Activated CD4-positive, alpha-beta memory T cell treated with anti-CD3 and anti-CD28 coated beads for 36 hours (primary cell): ENCODE measurements around the gene C8G. TPM values are rescaled to one million over a fixed set of nuclear protein-coding genes. Genes with fewer than 3 reads are reported as not detected.
A peak's percentile ranks its signal among the peaks of the same experiment; 100 is the strongest.

Experiments used
- CTCF ChIA-PET: fragments of 350-600 bp; sonication (Branson Sonifier 250); formaldehyde crosslinking; loops from one replicate; lab custom pipeline; 2021; ENCODE audit warnings: antibody characterized with exemption, inconsistent platforms; lab: Charles Lee
- POLR2A ChIA-PET: fragments of 350-600 bp; sonication (Branson Sonifier 250); formaldehyde crosslinking; loops from one replicate; lab custom pipeline; 2021; ENCODE audit warnings: antibody characterized with exemption; lab: Charles Lee
- DNase-seq: peaks from one replicate; pipeline ENCODE4 v3.0.0-alpha.2; 2020
- H3K27ac Mint-ChIP-seq: one replicate; pipeline ENCODE4 v1.8.0; 2021; ENCODE audit warnings: mixed read lengths
- H3K27me3 Mint-ChIP-seq: one replicate; pipeline ENCODE4 v1.8.0; 2021; ENCODE audit warnings: mixed read lengths
- H3K36me3 Mint-ChIP-seq: one replicate; pipeline ENCODE4 v1.8.0; 2021; ENCODE audit warnings: mixed read lengths
- H3K4me1 Mint-ChIP-seq: one replicate; pipeline ENCODE4 v1.8.0; 2021; ENCODE audit warnings: low read depth, mixed read lengths
- H3K4me3 Mint-ChIP-seq: one replicate; pipeline ENCODE4 v1.8.0; 2021; ENCODE audit warnings: mild to moderate bottlenecking, mixed read lengths
- H3K9me3 Mint-ChIP-seq: one replicate; pipeline ENCODE4 v1.8.0; 2021; ENCODE audit warnings: mixed read lengths
- intact Hi-C: fragments of 100-400 bp; cut with micrococcal nuclease; formaldehyde crosslinking; loops from one replicate; pipeline ENCODE4 v1.15.1; 2023
- total RNA-seq, 2 experiments: library from RNA; stranded (reverse); gene quantifications; one replicate each; pipeline ENCODE4 v1.2.3, GENCODE V29; 2021

C8G gene
- total RNA-seq, 2 experiments from 2014 or later, result 0.90 to 0.94 TPM

DNA sequence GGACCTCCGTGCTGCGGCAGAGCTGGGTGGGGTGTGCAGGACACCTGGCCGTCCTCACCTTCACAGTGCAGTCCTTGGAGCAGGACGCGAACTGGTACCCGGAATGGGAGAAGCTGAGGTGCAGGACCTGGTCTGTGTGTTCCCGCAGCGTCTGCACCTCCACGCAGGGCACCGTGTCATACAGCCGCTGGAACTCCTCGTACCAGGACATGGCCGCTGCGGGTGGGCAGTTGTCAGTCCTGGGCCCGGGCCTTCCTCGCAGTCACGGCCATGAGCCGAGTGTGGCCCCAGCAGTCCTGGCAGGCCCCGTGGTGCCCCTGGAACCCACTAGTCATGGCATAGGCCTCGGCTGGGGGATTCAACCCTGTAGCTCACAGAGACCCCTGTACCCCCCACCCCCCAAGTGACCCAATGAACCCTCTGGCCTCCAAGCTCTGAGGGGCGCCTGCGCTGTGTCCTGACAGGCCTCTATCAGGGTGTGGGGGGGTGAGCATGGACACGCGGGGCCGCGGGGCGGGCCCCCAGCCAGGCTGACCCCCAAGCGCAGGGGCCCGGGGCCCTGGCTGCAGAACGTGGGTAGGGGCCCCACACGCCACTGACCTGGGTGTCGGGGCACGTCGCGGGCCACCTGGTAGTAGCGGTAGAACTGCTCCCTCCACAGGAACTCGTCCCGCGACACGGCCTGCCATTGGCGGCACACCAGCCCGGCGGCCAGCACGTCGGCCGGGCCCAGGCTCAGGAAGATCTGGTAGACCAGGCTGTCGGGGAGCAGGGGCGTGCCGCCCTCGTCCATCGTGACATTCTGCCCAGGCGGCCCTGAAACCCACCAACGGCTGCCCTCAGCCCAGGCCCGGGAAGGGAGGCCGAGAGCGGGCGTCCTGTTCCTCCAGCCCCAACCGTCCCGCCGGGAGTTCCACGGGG is 1.5 kb upstream of the C8G start:
- H3K36me3 Mint-ChIP-seq, result peaks cover 25% of the 10 kb centered on the region
- intact Hi-C loops, result loop anchor here (1.0 to 10.0 kb wide), 3 partner anchors 61 to 101 kb away; partner anchors contain the start of genes AJM1 and FUT7

DNA sequence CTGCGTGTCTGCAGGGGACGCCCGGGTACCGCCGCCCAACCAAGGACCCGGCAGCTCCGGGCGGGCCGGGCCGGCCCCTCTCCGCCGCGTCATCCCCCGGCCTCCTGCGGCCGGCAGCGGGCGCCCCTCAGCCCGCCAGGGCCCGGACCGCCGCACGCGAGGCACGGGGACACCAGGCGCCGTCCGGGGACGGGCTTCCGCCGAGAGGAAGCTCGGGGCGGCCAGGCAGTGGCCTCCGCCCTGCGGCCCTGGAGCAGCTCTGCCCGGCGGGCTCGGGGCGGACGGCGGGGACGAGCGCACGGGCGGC is 878 bp upstream of the C8G start:
- Mint-ChIP-seq H3K27ac (peak overlapping the region; percentile 86), H3K27me3 (no peaks in the 10 kb centered on the region), H3K36me3 (peaks cover 22% of the 10 kb centered on the region), H3K4me3 (peak overlapping the region; percentile 80), H3K4me1 (peaks cover 12% of the 10 kb centered on the region), H3K9me3 (no peaks in the 10 kb centered on the region)
- intact Hi-C loops, result loop anchor here (1.0 to 10.0 kb wide), 3 partner anchors 62 to 101 kb away; partner anchors contain the start of genes AJM1 and FUT7
- CTCF ChIA-PET, result interaction anchor here (0.9 to 3.4 kb wide), 7 partner anchors 12 to 102 kb away, joined by 3 to 13 read pairs (median 7); partner anchors contain the start of genes AJM1 and PAXX
- DNase-seq, result no peak
- POLR2A ChIA-PET, result interaction anchor here (0.6 to 1.5 kb wide), 7 partner anchors 14 to 101 kb away, joined by 3 to 4 read pairs (median 3); partner anchors contain the start of gene TRAF2

More for the DNA sequence above, 1.5 kb upstream of the C8G start:
- H3K27ac Mint-ChIP-seq, result peak overlapping the region; percentile 86
- H3K9me3 Mint-ChIP-seq, result no peaks in the 10 kb centered on the region
- peaks cover 12% of the 10 kb centered on the region for H3K4me1 Mint-ChIP-seq
- H3K27me3 Mint-ChIP-seq, result no peaks in the 10 kb centered on the region
- ChIA-PET CTCF (interaction anchor here (0.9 to 3.4 kb wide), 7 partner anchors 12 to 101 kb away, joined by 3 to 13 read pairs (median 7); partner anchors contain the start of genes AJM1 and PAXX), POLR2A (interaction anchor here (1.0 to 1.5 kb wide), 5 partner anchors 13 to 100 kb away, joined by 3 to 4 read pairs (median 3); partner anchors contain the start of gene TRAF2)
- peak overlapping the region; percentile 80 for H3K4me3 Mint-ChIP-seq
- peak; percentile 56 for DNase-seq

- H3K4me3 Mint-ChIP-seq, result peak overlapping the region; percentile 38
- peaks cover 12% of the 10 kb centered on the region for H3K4me1 Mint-ChIP-seq
- peaks cover 17% of the 10 kb centered on the region for H3K36me3 Mint-ChIP-seq
- no peaks in the 10 kb centered on the region for H3K9me3 Mint-ChIP-seq
- POLR2A ChIA-PET, result interaction anchor here (1.5 kb wide), 1 partner anchor 102 kb away, joined by 3 read pairs; no protein-coding TSS in a partner anchor
- H3K27me3 Mint-ChIP-seq, result no peaks in the 10 kb centered on the region
- CTCF ChIA-PET, result interaction anchor here (0.7 to 3.4 kb wide), 7 partner anchors 14 to 103 kb away, joined by 3 to 13 read pairs (median 5); partner anchors contain the start of genes AJM1 and PAXX
- no peak overlapping the region for H3K27ac Mint-ChIP-seq
- no peak for DNase-seq
- intact Hi-C loops, result loop anchor here (2.0 to 10.0 kb wide), 3 partner anchors 47 to 103 kb away; partner anchors contain the start of genes AJM1, FUT7 and PAXX
Observed at GRCh38 chr9:136945333-136946227, 537 bp downstream of the C8G start.

GRCh38 chr9:136946228-136947027 is 1.4 kb downstream of the C8G start:
- H3K36me3 Mint-ChIP-seq, result peaks cover 10% of the 10 kb centered on the region
- H3K27ac Mint-ChIP-seq, result no peak overlapping the region
- CTCF ChIA-PET, result interaction anchor here (1.2 to 3.4 kb wide), 6 partner anchors 28 to 139 kb away, joined by 3 to 49 read pairs (median 8); partner anchors contain the start of genes AJM1 and RABL6
- peaks cover 12% of the 10 kb centered on the region for H3K4me1 Mint-ChIP-seq
- H3K9me3 Mint-ChIP-seq, result no peaks in the 10 kb centered on the region
- intact Hi-C loops, result loop anchor here (5.0 to 10.0 kb wide), 2 partner anchors 46 to 88 kb away; partner anchors contain the start of genes FUT7 and PAXX
- no peak for DNase-seq
- H3K4me3 Mint-ChIP-seq, result no peak overlapping the region
- H3K27me3 Mint-ChIP-seq, result no peaks in the 10 kb centered on the region
- POLR2A ChIA-PET, result no interaction called here

DNA sequence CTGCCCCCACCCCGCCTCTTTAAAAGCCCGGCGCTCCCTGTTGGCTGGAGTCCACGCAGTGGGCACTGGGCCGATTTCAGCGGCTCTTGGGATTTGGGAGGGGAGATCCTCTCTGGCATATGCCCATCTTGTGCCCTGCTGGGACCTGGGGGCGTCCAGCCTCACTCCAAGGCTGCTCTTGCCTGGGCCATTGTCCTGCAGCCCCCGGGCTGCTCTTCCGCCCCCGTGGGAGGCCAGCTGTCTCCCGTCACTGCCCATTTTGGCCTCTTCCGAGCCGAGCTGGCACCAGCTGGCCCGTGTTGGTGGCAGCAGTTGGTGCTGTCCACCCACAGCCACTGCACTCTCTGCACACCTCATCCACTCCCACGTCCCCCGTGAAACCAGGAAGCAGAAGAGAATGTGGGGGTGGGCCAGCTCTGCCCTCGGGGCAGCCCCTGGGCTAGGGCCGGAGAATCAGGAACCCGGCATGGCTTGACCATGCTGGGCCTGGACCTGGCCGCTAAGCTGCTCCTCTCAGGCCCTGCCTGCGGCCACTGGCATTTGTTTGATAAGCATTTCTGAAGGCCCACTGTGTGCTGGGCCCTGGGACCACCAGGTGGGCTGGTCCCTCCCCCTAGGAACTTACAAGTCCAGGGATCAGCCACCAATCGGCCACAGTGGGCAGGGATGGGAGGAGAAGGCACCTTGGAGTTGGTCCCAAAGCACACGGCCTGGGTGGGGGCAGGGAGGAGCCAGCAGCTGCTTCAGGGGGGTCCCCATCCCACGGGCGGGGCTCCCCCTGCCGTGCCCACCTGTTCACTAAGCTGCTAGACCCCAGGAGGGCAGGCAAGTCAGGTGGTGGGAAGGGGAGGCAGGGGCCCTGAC is 2.2 kb downstream of the C8G start:
- no peak for DNase-seq
- H3K4me1 Mint-ChIP-seq, result peaks cover 12% of the 10 kb centered on the region
- no peaks in the 10 kb centered on the region for H3K9me3 Mint-ChIP-seq
- POLR2A ChIA-PET, result no interaction called here
- H3K27ac Mint-ChIP-seq, result no peak overlapping the region
- intact Hi-C loops, result loop anchor here (5.0 to 10.0 kb wide), 2 partner anchors 45 to 88 kb away; partner anchors contain the start of genes FUT7 and PAXX
- H3K4me3 Mint-ChIP-seq, result no peak overlapping the region
- H3K27me3 Mint-ChIP-seq, result no peaks in the 10 kb centered on the region
- H3K36me3 Mint-ChIP-seq, result peaks cover 5% of the 10 kb centered on the region
- CTCF ChIA-PET, result interaction anchor here (0.8 to 2.8 kb wide), 14 partner anchors 16 to 139 kb away, joined by 3 to 49 read pairs (median 4); partner anchors contain the start of genes ABCA2, AJM1, NPDC1 and PAXX

DNA sequence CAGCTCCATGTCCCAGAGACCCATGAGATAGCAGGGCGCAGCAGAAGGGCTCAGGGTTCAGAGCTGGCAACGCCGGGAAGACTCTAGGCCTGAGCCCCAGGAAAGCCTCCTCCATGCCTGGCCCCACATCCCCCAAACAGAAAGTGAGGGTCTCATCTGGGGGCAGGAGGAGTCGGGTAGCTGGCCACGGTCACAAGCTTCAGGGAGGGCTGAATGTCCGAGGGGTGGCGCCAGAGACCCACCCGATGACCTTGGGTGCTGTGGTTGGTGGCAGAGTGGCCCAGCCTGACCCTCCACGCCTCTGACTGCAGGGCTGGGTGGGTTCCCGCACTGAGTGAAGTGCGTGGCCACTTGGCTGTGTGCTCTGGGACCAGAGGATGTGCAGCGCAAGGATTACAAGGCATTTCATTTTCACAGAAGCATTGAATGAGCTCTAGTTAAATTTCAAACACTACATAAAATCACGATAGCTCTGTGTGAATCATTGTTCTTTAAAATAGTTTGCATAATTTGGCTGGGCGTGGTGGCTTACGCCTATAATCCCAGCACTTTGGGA is 3.0 kb downstream of the C8G start:
- Mint-ChIP-seq H3K4me3 (peak overlapping the region; percentile 77), H3K36me3 (no peaks in the 10 kb centered on the region), H3K4me1 (peaks cover 7% of the 10 kb centered on the region), H3K27me3 (no peaks in the 10 kb centered on the region), H3K27ac (no peak overlapping the region), H3K9me3 (no peaks in the 10 kb centered on the region)
- intact Hi-C loops, result loop anchor here (2.0 to 10.0 kb wide), 3 partner anchors 44 to 157 kb away; partner anchors contain the start of genes FUT7, PAXX and TMEM141
- DNase-seq, result peak; percentile 42
- POLR2A ChIA-PET, result no interaction called here
- CTCF ChIA-PET, result interaction anchor here (0.6 to 2.8 kb wide), 16 partner anchors 17 to 140 kb away, joined by 3 to 49 read pairs (median 4); partner anchors contain the start of genes ABCA2, AJM1, CLIC3 and NPDC1

DNA sequence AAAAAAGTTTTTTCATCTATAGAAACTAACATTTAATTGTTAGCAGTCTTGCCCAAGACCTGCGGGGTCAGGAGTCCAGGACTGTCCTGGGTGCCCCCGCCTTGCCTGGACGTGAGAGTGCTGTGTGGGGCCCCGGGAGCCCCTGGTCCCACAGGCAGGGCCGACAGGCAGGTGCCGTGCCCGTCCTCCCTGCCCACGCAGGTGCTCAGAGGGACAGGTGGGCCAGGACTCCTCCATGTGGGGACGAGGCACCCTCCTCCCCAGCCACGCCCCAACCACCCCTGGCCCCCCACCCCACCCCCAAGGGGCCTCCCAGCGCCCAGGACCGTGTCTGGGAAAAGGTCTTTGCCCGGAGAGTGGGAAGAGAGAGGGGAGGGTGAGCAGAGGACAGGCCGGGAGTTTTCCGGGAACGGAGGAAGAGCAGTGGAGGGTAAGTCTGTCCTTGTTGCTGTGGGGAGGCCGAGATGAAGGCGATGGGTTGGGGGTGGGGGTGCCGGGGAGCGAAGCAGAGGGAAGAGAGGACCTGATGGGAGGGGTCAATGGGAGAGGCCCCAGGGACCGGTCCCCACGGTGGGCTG is 4.3 kb downstream of the C8G start:
- Mint-ChIP-seq H3K27ac (peak overlapping the region; percentile 76), H3K9me3 (no peaks in the 10 kb centered on the region), H3K4me3 (peak overlapping the region; percentile 77), H3K4me1 (peaks cover 4% of the 10 kb centered on the region), H3K36me3 (no peaks in the 10 kb centered on the region), H3K27me3 (no peaks in the 10 kb centered on the region)
- DNase-seq, result no peak
- intact Hi-C loops, result loop anchor here (2.0 to 10.0 kb wide), 3 partner anchors 43 to 159 kb away; partner anchors contain the start of genes FUT7, PAXX and TMEM141
- ChIA-PET POLR2A (interaction anchor here (0.5 to 1.0 kb wide), 2 partner anchors 11 to 68 kb away, joined by 3 read pairs; no protein-coding TSS in a partner anchor), CTCF (interaction anchor here (1.0 to 2.8 kb wide), 5 partner anchors 26 to 107 kb away, joined by 3 to 13 read pairs (median 8); partner anchors contain the start of genes AJM1 and NPDC1)

DNA sequence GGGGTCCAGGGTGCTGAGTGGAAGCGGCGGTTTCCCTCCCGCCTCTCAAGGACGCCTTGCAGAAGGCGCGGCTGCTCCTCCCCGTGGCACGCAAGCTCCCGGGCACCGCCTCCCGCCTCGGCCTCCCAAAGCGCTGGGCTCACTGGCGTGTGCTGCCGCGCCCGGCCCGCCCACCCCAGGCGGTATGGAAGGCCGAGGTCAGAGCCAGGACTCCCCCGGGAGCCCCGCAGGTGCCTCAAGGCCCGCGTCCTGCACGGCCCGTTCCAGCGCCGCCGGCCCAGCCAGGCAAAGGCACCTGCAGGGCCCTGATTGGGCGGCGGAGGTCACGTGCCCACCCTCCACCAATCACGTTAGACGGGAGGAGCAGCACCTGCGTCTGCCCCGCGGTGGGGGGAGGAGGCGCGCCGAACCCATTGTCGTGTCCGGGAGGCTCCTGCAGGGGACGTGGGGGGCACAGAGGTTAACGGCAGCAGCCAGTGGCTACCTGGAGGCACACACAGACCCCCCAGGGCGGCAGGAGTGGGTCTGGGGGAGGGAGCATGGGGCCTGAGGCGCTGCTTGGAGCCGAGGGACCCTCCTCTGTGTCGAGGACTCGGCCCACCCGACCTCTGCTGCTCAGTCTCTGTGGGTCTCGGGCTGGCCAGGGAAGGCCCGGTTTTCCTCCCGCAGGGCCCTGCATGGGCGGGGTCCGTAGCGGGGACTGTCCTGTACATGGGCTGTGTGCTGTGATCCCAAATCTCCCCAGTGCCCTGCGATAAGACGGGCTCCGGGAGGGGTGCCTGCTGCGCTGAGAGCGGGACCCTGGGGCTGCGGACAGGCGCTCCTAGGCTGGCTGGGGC is 5.0 kb downstream of the C8G start:
- Mint-ChIP-seq H3K4me1 (peaks cover under 1% of the 10 kb centered on the region), H3K36me3 (no peaks in the 10 kb centered on the region), H3K27me3 (no peaks in the 10 kb centered on the region), H3K4me3 (peak overlapping the region; percentile 78), H3K9me3 (no peaks in the 10 kb centered on the region), H3K27ac (peak overlapping the region; percentile 76)
- ChIA-PET POLR2A (interaction anchor here (0.5 to 1.0 kb wide), 2 partner anchors 10 to 68 kb away, joined by 3 read pairs; no protein-coding TSS in a partner anchor), CTCF (interaction anchor here (1.0 to 2.8 kb wide), 3 partner anchors 79 to 107 kb away, joined by 3 to 10 read pairs (median 7); partner anchors contain the start of gene AJM1)
- intact Hi-C loops, result loop anchor here (2.0 to 10.0 kb wide), 3 partner anchors 42 to 159 kb away; partner anchors contain the start of genes FUT7, PAXX and TMEM141
- DNase-seq, result peak; percentile 98
